Peyer's patch (tissue), 4 donors: ENCODE data around the gene PITRM1. TPM values are rescaled to one million over a fixed set of nuclear protein-coding genes. Genes with fewer than 3 reads are reported as not detected.

Source experiments
- DNase-seq, 3 donors: peaks; one replicate each; pipeline ENCODE4 v3.0.0-alpha.2; 2017 to 2019
- H3K27ac ChIP-seq, 4 donors: fragments of 200-600 bp; sonication (generic); one replicate each; pipeline ENCODE4 v1.5.1; 2016 to 2019
- H3K27me3 ChIP-seq, 2 donors: fragments of 200-600 bp; sonication (generic); one replicate each; pipeline ENCODE4 v1.5.1; 2019
- H3K36me3 ChIP-seq, 3 donors: fragments of 200-600 bp; sonication (generic); one replicate each; pipeline ENCODE4 v1.5.1; 2016 to 2019
- H3K4me1 ChIP-seq, 4 donors: fragments of 200-600 bp; sonication (generic); one replicate each; pipeline ENCODE4 v1.5.1; 2016 to 2019
- H3K4me3 ChIP-seq, 4 donors: fragments of 200-600 bp; sonication (generic); 1 replicate in 3 of 4; 2 replicates in 1 of 4; pipeline ENCODE4 v1.5.1; 2016 to 2019; ENCODE audit warnings: mild to moderate bottlenecking in 1 of 4
- H3K9me3 ChIP-seq, 4 donors: fragments of 200-600 bp; sonication (generic); one replicate each; pipeline ENCODE4 v1.5.1; 2016 to 2019; ENCODE audit warnings: mild to moderate bottlenecking in 1 of 4
- POLR2A ChIP-seq, 2 donors: fragments of 450-650 bp; IDR thresholded peaks; one replicate each; pipeline ENCODE4 v1.5.1; 2017; ENCODE audit warnings: antibody characterized with exemption in 2 of 2, mild to moderate bottlenecking in 2 of 2, moderate library complexity in 2 of 2
- total RNA-seq, 4 donors: library from RNA; depleted of rRNA; stranded (reverse); fragments of >200 nt; gene quantifications; one replicate each; pipeline ENCODE4 v1.1.0, GENCODE V29; 2016
- TF ChIP-seq, protein P1 (sequence below), 6 experiments: fragments of 450-650 bp in 4 of 6; fragments of 200-600 bp in 2 of 6; sonication (generic) in 1 of 6; IDR thresholded peaks; one replicate each; pipeline ENCODE4 v1.5.1; 2017 to 2019; ENCODE audit warnings: antibody characterized with exemption in 6 of 6, mild to moderate bottlenecking in 3 of 6, moderate library complexity in 1 of 6

The PITRM1 gene
- total RNA-seq, 4 donors from 2014 or later = 54.5 to 71.3 (median 63.7) TPM

DNA sequence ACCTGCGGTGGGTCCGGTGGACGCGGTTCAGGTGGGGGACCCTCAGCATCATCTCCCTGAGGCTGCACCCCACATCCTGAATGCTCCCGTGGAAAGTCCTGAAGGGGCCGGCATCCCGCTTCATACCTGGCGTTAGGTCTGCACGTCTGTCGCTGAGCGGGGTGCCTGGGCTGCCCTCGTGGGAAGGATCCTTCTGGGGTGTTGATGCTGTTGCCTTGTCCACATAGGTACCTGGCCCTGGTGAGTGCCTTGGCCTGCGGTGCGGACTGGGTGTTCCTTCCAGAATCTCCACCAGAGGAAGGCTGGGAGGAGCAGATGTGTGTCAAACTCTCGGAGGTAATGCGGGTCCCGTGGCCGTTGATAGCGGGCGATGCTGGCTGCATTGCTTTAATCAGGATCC, 67.4 kb downstream of the PITRM1 start:
- H3K4me1 ChIP-seq = peaks cover 0 to 14% (median 0%) of the 10 kb centered on the region in 4 donors
- no peak for DNase-seq
- TF ChIP-seq POLR2A (IDR thresholded peaks at IDR 0.05) = no peak
- TF ChIP-seq, protein P1, sequence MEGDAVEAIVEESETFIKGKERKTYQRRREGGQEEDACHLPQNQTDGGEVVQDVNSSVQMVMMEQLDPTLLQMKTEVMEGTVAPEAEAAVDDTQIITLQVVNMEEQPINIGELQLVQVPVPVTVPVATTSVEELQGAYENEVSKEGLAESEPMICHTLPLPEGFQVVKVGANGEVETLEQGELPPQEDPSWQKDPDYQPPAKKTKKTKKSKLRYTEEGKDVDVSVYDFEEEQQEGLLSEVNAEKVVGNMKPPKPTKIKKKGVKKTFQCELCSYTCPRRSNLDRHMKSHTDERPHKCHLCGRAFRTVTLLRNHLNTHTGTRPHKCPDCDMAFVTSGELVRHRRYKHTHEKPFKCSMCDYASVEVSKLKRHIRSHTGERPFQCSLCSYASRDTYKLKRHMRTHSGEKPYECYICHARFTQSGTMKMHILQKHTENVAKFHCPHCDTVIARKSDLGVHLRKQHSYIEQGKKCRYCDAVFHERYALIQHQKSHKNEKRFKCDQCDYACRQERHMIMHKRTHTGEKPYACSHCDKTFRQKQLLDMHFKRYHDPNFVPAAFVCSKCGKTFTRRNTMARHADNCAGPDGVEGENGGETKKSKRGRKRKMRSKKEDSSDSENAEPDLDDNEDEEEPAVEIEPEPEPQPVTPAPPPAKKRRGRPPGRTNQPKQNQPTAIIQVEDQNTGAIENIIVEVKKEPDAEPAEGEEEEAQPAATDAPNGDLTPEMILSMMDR (IDR thresholded peaks at IDR 0.05) = no peak
- no peaks in the 10 kb centered on the region for H3K27me3 ChIP-seq
- H3K36me3 ChIP-seq = peaks cover 0 to 73% (median 0%) of the 10 kb centered on the region in 3 donors
- no peak overlapping the region for H3K27ac ChIP-seq
- H3K9me3 ChIP-seq = no peaks in the 10 kb centered on the region
- no peak overlapping the region for H3K4me3 ChIP-seq

DNA sequence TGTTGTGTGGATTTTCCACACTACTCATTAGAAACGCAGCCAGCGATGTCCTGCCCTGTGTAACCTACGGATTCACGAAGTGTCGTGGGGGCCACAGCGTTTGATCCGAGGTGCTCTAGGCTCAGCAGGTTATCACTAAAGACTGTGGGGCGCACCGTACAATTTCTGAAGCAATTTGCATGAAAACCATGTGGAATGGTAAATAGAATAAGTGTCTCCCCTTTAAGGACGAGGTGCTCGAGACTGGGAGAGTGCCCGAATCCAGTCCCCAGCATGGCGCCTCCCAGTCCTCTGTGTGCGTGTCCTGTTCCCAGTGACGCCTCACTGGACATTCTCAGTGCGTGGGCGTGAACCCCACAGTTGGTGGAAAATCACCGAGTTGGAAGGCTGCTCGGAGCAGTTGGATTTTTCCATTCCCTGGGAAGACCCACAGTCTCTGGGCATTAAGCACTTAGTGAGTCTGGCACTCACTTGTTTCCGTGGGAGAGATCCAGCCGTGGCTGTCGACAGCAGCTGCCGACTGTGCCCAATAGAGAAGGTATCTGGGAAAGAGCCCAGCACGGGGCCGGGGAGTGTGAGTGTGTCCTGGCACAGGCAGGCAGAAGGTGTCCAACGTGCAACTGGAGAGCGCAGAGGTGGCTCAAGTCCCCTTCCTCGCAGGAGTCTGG, 68.2 kb downstream of the PITRM1 start:
- H3K36me3 ChIP-seq = peaks cover 0 to 69% (median 0%) of the 10 kb centered on the region in 3 donors
- peaks cover 0 to 14% (median 0%) of the 10 kb centered on the region in 4 donors for H3K4me1 ChIP-seq
- H3K27ac ChIP-seq = no peak overlapping the region
- no peak overlapping the region for H3K4me3 ChIP-seq
- no peak for TF ChIP-seq POLR2A (IDR thresholded peaks at IDR 0.05)
- TF ChIP-seq, protein P1 (IDR thresholded peaks at IDR 0.05) = no peak
- H3K9me3 ChIP-seq = no peaks in the 10 kb centered on the region
- H3K27me3 ChIP-seq = no peaks in the 10 kb centered on the region
- DNase-seq = no peak

DNA sequence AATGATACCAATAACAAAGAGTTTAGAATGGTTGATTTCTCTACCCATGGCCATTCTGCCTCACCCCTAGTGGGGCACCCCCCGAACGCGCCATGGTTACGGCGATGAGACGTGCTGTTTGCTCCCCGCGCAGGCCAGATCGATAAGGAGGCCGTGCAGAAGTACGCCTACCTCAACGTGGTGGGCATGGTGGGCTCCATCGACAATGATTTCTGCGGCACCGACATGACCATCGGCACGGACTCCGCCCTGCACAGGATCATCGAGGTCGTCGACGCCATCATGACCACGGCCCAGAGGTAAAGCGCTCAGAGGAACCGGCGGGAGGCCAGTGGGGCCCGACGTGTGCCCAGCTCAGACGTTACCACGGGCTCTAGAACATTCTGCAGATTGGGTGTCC, 68.9 kb downstream of the PITRM1 start:
- TF ChIP-seq, protein P1 (IDR thresholded peaks at IDR 0.05) = no peak
- TF ChIP-seq POLR2A (IDR thresholded peaks at IDR 0.05) = no peak
- Histone ChIP-seq H3K4me3 (no peak overlapping the region), H3K27ac (no peak overlapping the region), H3K36me3 (peaks cover 0 to 65% (median 0%) of the 10 kb centered on the region in 3 donors), H3K4me1 (peaks cover 0 to 14% (median 0%) of the 10 kb centered on the region in 4 donors), H3K9me3 (no peaks in the 10 kb centered on the region), H3K27me3 (no peaks in the 10 kb centered on the region)
- DNase-seq = no peak

DNA sequence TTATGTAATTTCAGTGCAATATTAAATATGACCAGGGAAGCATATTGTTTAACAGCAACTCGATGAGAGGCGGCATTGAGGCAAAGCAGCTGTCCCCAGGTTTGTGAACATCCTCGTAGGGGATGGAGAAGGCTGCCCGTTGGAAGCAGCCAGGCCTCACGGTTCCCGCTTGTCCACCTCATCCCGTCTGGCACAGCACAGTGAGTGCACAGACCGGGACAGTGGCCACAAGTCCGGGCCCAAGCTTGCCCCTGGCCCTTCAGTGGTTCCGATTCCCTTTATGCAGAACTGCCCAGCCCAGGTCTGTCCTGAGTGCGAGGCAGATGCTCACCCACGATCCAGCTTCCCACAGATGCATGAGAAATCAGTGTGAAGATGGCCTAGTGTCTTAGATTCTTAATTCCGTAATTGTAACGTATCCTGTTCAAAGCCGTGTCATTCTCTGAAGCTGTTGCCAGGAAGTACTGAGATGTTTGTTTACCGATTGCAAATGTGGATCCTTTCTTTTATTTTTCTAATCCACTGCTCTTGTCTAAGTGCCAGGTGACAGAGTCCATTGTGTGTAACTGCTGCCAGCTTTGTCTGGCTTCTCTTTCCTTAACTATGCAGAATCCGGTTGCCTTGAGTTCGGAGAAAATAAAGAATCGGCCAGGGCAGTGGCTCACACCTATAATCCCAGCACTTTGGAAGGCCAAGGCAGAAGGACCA, 69.7 kb downstream of the PITRM1 start:
- DNase-seq = no peak
- H3K27ac ChIP-seq = peak overlapping the region in 2 of 4 donors; percentile 57 to 59
- H3K27me3 ChIP-seq = no peaks in the 10 kb centered on the region
- H3K36me3 ChIP-seq = peaks cover 0 to 57% (median 0%) of the 10 kb centered on the region in 3 donors
- TF ChIP-seq, protein P1 (IDR thresholded peaks at IDR 0.05) = no peak
- TF ChIP-seq POLR2A (IDR thresholded peaks at IDR 0.05) = no peak
- peaks cover 0 to 14% (median 0%) of the 10 kb centered on the region in 4 donors for H3K4me1 ChIP-seq
- no peak overlapping the region for H3K4me3 ChIP-seq
- no peaks in the 10 kb centered on the region for H3K9me3 ChIP-seq

DNA sequence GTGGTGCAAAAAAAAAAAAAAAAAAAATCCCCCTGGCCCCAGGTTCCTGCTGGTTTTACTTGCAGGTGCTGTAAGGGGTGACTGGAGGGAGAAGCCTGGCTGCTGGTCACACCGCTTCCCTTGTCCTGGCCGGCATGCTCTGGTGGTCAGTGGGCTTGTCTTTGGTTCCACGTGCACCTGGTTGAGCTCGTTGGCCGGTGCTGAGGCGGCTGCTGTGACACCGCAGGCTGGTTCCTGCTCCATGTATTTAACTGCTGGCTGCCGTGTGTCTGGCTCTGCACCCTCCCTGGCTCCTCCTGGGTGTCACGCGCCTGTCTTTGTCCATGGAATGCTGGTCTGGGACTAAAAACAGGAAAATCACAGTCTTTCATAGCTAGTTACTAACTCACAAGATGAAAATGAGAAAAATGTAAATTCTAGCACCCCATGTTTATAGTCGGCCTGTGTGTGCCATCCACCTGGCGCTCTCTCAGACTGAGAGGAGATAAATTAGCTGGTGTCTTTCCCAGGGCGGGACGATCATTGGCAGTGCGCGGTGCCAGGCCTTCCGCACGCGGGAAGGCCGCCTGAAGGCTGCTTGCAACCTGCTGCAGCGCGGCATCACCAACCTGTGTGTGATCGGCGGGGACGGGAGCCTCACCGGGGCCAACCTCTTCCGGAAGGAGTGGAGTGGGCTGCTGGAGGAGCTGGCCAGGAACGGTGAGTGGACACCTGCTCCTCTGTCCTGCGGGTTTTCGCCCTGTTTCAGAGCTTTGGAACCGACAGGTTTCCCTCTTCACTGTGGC, 71.5 kb downstream of the PITRM1 start:
- Histone ChIP-seq H3K4me3 (no peak overlapping the region), H3K36me3 (peaks cover 0 to 47% (median 0%) of the 10 kb centered on the region in 3 donors), H3K27ac (no peak overlapping the region), H3K9me3 (no peaks in the 10 kb centered on the region), H3K4me1 (peaks cover 0 to 19% (median 0%) of the 10 kb centered on the region in 4 donors), H3K27me3 (no peaks in the 10 kb centered on the region)
- DNase-seq = no peak
- TF ChIP-seq, protein P1 (IDR thresholded peaks at IDR 0.05) = no peak
- TF ChIP-seq POLR2A (IDR thresholded peaks at IDR 0.05) = no peak
